Neutrophil (primary cell): ENCODE measurements around the gene CCDC78.

Experiments used
- H3K27ac ChIP-seq: fragments of 200-600 bp; sonication (generic); 2 replicates; pipeline ENCODE4 v1.5.1; 2016; ENCODE audit warnings: mild to moderate bottlenecking, moderate library complexity
- H3K27me3 ChIP-seq: fragments of 200-600 bp; sonication (generic); 2 replicates; pipeline ENCODE4 v1.6.0; 2016; ENCODE audit warnings: mild to moderate bottlenecking
- H3K36me3 ChIP-seq: fragments of 200-600 bp; sonication (generic); 2 replicates; pipeline ENCODE4 v1.5.1; 2017
- H3K4me1 ChIP-seq, 2 experiments: fragments of 200-600 bp in 1 of 2; sonication (generic) in 1 of 2; 1 replicate in 1 of 2; 2 replicates in 1 of 2; pipeline versions ENCODE4 v1.5.1 to v1.6.1; 2013 to 2016; ENCODE audit warnings: low read depth in 1 of 2, low read length in 1 of 2, mild to moderate bottlenecking in 1 of 2, moderate library complexity in 1 of 2; ENCODE audit not compliant: control insufficient read depth in 1 of 2, insufficient read depth in 1 of 2
- H3K4me3 ChIP-seq, 2 experiments: fragments of 200-600 bp in 1 of 2; sonication (generic) in 1 of 2; 1 replicate in 1 of 2; 2 replicates in 1 of 2; pipeline ENCODE4 v1.5.1; 2013 to 2016; ENCODE audit warnings: low read depth in 1 of 2, low read length in 1 of 2, mild to moderate bottlenecking in 1 of 2, moderate library complexity in 1 of 2
- H3K9me3 ChIP-seq: fragments of 200-600 bp; sonication (generic); 2 replicates; pipeline ENCODE4 v1.5.1; 2016
- TF ChIP-seq, protein P1 (sequence below): fragments of 200-600 bp; sonication (generic); IDR thresholded peaks from 2 replicates; pipeline ENCODE4 v1.5.1; 2016; ENCODE audit warnings: antibody characterized with exemption

The CCDC78 gene

GRCh38 chr16:720990-721764, 5.1 kb downstream of the CCDC78 start, which contains the start of gene ANTKMT:
ANTKMT (plus strand) TSS chr16:721146; CDS start chr16:721275, 129 bp downstream.
- peak within 1 kb of the TSS; percentile 69 for H3K27ac ChIP-seq
- peak within 1 kb of the TSS; percentile 76 to 78 for H3K4me3 ChIP-seq
- peaks cover 19 to 23% of the 10 kb centered on the region in 2 experiments for H3K4me1 ChIP-seq
- H3K27me3 ChIP-seq = peaks cover 68% of the 10 kb centered on the region
- H3K36me3 ChIP-seq = no peaks in the 10 kb centered on the region
- H3K9me3 ChIP-seq = no peaks in the 10 kb centered on the region
- TF ChIP-seq, protein P1, sequence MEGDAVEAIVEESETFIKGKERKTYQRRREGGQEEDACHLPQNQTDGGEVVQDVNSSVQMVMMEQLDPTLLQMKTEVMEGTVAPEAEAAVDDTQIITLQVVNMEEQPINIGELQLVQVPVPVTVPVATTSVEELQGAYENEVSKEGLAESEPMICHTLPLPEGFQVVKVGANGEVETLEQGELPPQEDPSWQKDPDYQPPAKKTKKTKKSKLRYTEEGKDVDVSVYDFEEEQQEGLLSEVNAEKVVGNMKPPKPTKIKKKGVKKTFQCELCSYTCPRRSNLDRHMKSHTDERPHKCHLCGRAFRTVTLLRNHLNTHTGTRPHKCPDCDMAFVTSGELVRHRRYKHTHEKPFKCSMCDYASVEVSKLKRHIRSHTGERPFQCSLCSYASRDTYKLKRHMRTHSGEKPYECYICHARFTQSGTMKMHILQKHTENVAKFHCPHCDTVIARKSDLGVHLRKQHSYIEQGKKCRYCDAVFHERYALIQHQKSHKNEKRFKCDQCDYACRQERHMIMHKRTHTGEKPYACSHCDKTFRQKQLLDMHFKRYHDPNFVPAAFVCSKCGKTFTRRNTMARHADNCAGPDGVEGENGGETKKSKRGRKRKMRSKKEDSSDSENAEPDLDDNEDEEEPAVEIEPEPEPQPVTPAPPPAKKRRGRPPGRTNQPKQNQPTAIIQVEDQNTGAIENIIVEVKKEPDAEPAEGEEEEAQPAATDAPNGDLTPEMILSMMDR = peak; percentile 27

DNA sequence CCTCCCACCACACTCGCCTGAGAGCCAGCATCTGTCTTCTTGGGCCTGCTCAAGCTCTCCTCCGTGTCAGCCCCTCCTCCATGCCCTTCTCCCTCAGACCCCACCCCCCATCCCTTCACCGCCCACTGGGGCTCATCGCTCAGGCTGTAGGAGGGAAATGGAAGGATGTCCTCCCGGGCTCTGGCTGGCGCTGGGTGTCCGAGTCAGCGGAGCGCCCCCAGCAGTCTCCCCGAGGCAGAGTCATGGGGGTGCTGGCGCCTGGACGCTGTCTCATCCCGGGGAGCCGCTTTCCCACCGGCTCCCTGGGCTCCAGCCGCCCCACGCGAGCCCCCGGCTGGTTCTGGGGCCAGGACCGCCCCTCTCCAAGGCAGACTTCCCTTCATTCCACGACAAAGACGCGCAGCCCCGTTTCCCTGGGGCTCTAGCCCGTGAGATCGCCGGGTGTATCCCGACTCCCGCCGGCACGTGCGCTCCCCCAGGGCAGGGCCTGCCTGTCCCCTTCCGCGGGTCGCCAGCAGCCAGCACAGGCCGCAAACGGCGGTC, 5.7 kb downstream of the CCDC78 start:
- TF ChIP-seq, protein P1 = no peak

GRCh38 chr16:719815-720446, 6.3 kb downstream of the CCDC78 start:
- TF ChIP-seq, protein P1 = no peak
- Histone ChIP-seq H3K27me3 (peaks cover 68% of the 10 kb centered on the region), H3K36me3 (no peaks in the 10 kb centered on the region), H3K27ac (no peak overlapping the region), H3K9me3 (no peaks in the 10 kb centered on the region), H3K4me3 (peak overlapping the region; percentile 76 to 78), H3K4me1 (peaks cover 29 to 33% of the 10 kb centered on the region in 2 experiments)

More for the DNA sequence above, 5.7 kb downstream of the CCDC78 start:
- Histone ChIP-seq H3K27me3 (peaks cover 68% of the 10 kb centered on the region), H3K4me3 (peak overlapping the region; percentile 76 to 78), H3K9me3 (no peaks in the 10 kb centered on the region), H3K27ac (peak overlapping the region; percentile 69), H3K36me3 (no peaks in the 10 kb centered on the region), H3K4me1 (peaks cover 25 to 29% of the 10 kb centered on the region in 2 experiments)

DNA sequence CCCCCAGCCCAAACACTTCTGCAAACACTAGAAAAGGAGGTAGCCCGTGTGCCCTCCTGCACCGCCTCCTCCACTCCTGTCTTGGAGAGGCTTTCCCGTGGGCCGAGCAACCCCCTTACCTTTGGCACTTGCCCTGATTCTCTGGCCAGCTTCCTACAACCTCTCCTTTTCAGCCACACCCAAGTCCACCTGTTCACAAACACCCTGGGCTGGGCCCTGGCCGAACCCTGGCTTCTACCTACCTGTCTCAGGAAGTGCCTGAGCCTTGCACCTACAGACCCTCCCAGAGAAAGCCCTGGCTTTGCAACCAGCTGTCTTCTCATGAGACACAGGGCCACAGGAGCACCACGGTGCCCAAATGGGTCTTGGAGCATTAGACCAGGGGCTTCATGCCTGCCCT, 7.3 kb downstream of the CCDC78 start:
- TF ChIP-seq, protein P1 = no peak
- Histone ChIP-seq H3K36me3 (no peaks in the 10 kb centered on the region), H3K4me3 (no peak overlapping the region), H3K9me3 (no peaks in the 10 kb centered on the region), H3K4me1 (peaks cover 29 to 38% of the 10 kb centered on the region in 2 experiments), H3K27ac (no peak overlapping the region), H3K27me3 (peaks cover 68% of the 10 kb centered on the region)

- H3K4me3 ChIP-seq = no peak overlapping the region
- peaks cover 73% of the 10 kb centered on the region for H3K27me3 ChIP-seq
- no peaks in the 10 kb centered on the region for H3K36me3 ChIP-seq
- H3K9me3 ChIP-seq = no peaks in the 10 kb centered on the region
- no peak overlapping the region for H3K27ac ChIP-seq
- H3K4me1 ChIP-seq = peaks cover 29 to 38% of the 10 kb centered on the region in 2 experiments
- TF ChIP-seq, protein P1 = no peak
These were observed 7.9 kb downstream of the CCDC78 start for GRCh38 chr16:718389-718788.
